ENCODE data around the gene TRAF2.

The TRAF2 gene

DNA sequence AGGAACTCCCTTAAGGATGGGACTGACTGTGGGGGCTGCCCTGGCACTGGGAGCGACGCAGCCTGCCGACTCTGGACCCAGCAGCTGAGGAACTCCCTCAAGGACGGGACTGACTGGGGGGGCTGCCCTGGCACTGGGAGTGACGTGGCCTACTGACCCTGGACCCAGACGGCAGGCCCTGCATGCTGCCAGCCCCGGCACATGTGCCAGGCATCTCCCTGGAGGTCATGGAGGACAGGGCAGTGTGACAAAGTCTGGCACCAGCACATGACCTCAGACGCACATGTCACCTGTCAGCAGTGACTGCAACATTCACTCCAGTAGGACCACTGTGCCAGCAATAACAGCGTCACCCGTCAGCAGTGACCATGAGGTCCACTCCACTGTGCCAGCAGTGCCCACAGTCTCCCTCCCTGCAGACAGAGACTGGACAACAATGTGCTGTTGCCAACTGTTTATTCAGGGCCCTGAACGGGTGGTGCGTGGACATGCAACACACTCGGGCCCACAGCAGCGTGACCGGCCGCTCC is 53.7 kb downstream of the TRAF2 start:
- DNase-seq = no peak

DNA sequence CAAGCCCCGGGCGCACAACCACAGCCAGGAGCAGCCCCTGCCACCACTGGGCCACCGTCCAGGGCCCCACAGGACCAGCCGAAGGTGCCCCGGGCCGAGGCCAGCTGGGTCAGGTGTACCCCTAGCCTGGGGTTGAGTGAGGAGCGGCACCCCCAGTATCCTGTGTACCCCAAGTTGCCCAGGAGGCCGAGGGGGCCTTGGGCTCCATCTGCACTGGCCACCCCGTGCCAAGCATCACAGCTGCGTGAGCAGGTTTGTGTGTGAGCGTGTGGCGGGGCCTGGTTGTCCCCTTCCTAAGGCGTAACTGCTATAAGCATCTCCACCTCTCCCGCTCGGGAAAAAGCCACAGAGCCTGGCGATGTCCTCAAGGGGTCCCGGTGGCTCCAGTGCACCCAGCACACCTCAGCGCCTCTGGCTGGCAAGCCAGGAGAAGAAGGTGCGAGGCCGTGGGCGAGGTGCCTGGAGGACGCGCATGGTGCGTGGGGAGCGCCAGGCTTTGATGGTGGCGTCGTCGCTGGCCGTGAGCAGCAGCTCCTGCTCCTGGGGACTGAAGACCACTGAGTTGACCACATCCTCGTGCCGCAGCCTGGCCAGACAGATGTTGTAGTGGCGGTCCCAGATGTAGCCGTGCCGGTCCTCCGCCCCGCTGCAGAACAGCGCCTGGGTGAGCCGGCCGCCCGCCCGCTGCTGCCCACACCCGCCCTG is 54.4 kb downstream of the TRAF2 start:
- no peak for DNase-seq

DNA sequence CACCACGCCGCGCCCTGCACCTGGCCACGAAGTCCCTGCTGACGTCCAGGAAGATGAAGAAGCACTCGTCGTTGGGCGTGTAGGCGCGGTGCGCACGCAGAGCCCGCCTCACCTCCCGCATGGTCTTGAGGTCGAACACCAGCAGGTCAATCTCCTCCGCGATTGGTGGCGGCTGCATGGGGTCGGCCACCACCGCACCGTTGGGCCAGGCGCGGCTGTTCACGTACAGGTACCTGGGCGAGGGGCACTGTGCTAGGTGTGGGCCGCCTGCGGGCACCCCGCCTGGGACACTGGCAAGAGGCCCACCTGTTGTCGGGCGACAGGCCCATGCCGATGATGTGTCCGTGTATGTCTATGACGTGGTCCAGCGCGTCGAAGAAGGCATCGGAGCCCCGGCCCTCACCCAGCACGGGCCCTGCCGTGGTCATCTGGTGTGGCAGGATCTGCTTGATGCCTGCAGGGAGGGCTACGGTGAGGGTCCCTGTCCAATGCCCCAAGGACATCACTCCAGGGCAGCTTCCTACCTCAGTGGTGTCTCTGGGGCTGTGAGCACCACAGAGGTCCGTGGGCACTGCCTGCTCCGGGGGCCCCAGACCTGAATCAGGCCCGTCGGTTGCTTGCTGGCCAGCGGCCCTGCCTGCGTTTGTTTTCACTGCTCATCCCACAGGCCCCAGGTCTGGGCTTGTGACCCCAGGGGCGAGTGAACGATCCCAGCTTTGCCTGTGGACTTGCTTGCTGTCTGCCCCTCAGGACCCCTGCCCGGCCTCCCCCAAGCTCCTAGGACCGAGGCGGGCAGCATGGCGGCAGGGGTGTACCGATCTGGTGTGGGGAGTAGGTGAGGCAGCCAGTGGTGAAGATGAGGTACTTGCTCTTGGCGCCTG is 55.2 kb downstream of the TRAF2 start:
- no peak for DNase-seq

DNA sequence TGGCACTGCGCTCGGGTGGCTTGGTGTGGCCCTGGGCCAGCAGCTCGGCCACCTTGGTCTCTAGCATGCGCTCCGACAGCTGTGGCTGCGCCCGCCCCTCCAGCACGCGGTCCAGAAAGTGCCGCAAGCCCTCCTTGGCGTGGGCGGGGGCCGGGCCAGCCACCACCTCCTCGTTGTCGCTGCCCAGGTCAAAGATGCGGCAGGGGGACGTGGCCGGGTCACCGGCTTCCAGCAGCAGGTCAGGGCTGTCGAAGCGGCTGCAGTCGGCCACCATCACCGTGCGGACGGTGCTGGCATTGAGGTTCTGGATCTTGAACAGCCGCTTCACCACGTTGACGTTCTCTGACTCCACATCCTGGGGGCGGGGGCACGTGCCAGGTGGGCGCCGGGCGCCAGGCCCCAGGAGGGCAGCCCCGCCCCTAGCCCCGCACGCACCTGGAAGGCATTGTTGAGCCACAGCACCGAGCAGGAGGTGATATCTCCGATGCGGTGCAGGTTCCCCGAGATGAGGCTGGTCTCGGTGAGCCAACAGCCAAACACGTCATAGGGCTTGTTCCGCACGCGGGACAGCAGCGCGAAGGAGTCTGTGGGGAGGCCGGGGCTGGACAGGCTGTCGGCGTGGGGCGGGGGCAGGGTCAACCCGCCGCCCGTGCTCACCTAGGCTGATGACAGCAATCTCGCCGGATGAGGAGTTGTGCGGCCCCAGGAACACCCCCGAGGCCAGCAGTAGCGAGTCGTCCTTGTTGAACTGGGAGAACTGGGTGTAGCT is 56.0 kb downstream of the TRAF2 start:
- DNase-seq = no peak

DNA sequence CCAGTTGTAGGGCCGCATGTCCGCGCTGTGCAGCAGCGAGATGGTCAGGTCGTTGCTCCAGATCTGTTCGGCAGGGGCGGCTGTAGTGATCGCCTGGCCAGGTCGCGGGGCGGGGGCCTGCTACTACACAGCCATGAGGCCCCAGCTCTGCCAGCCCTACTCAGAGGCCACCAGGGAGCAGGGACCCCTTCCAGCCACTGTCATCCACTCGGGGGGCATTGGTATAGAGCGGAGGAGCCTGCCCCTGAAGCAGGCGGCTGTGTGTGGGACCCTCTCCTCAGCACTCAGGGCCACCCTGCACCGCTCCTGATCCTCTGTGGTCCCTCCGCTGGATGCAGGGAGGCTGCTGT is 56.5 kb downstream of the TRAF2 start:
- no peak for DNase-seq

DNA sequence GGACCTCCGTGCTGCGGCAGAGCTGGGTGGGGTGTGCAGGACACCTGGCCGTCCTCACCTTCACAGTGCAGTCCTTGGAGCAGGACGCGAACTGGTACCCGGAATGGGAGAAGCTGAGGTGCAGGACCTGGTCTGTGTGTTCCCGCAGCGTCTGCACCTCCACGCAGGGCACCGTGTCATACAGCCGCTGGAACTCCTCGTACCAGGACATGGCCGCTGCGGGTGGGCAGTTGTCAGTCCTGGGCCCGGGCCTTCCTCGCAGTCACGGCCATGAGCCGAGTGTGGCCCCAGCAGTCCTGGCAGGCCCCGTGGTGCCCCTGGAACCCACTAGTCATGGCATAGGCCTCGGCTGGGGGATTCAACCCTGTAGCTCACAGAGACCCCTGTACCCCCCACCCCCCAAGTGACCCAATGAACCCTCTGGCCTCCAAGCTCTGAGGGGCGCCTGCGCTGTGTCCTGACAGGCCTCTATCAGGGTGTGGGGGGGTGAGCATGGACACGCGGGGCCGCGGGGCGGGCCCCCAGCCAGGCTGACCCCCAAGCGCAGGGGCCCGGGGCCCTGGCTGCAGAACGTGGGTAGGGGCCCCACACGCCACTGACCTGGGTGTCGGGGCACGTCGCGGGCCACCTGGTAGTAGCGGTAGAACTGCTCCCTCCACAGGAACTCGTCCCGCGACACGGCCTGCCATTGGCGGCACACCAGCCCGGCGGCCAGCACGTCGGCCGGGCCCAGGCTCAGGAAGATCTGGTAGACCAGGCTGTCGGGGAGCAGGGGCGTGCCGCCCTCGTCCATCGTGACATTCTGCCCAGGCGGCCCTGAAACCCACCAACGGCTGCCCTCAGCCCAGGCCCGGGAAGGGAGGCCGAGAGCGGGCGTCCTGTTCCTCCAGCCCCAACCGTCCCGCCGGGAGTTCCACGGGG is 57.2 kb downstream of the TRAF2 start:
- no peak for DNase-seq

DNA sequence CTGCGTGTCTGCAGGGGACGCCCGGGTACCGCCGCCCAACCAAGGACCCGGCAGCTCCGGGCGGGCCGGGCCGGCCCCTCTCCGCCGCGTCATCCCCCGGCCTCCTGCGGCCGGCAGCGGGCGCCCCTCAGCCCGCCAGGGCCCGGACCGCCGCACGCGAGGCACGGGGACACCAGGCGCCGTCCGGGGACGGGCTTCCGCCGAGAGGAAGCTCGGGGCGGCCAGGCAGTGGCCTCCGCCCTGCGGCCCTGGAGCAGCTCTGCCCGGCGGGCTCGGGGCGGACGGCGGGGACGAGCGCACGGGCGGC is 57.8 kb downstream of the TRAF2 start:
- DNase-seq = no peak

DNA sequence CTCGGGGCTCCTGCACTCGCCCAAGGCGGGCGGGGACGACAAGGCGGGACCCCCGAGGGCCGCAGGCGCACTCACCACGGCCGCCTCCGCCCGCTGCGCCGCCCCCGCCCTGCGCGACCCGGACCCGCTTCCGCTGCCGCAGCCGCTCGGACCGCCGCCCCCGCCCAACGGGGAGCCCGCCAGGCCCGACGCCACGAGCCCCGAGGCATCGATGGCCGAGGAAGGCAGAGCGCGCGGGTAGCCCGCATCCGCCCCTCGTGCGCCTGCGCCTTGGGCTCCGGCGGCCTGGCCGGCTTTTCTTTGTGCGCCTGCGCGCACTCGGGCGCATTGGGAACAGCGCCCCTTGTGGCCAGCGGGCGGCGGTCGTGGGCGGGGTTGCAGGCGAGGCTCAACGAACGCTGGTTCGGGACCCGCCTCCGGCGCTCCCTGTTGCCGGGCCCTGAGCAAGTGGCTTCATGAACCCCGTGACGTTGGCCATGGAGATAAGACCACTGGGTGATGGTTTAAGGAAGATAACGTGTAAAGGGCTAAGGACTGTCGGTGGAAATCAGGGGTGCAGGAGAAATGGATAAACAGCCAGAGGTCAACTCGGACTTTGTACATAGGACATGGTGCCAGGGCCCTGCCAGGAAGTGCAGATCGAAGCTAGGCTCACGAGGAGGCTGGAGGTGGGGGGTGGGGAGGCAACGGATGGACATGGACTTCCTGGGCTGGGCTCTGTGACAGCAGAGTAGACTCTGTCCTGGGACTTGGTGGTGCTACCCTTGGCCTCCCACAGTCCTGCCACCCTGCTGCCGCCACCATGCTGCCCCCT is 58.4 kb downstream of the TRAF2 start, which contains the start of the genes C8G and FBXW5:
C8G (plus strand) TSS at position 725 of the 814 bp plus-strand sequence; CDS start at position 803, 78 bp downstream.
FBXW5 (minus strand) TSS at position 220 of the 814 bp plus-strand sequence. CDS start 655 bp downstream, outside the sequence.
- peak; percentile 97 for DNase-seq

DNA sequence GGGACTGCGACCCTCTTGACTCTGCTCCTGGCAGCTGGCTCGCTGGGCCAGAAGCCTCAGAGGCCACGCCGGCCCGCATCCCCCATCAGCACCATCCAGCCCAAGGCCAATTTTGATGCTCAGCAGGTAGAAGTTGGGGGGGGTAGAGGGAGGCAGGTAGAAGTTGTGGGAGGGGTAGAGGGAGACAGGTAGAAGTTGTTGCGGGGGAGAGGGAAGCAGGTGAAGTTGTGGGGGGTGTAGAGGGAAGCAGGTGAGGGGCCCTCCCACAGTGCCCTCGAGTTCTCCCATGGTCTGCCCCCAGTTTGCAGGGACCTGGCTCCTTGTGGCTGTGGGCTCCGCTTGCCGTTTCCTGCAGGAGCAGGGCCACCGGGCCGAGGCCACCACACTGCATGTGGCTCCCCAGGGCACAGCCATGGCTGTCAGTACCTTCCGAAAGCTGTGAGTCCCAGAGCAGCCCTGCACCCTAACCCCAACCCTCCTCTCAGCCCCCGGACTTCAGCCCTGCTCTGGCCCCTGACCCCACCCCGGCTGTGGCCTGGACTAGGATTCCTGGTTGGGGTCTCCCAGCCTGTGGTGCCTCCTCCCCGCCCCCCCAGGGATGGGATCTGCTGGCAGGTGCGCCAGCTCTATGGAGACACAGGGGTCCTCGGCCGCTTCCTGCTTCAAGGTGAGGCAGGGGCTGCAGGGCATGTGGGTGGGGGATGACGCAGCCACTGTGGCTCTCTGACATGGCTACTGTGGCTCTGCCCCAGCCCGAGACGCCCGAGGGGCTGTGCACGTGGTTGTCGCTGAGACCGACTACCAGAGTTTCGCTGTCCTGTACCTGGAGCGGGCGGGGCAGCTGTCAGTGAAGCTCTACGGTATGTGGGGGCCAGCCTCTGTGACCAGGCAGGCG is 59.3 kb downstream of the TRAF2 start:
- DNase-seq = no peak

DNA sequence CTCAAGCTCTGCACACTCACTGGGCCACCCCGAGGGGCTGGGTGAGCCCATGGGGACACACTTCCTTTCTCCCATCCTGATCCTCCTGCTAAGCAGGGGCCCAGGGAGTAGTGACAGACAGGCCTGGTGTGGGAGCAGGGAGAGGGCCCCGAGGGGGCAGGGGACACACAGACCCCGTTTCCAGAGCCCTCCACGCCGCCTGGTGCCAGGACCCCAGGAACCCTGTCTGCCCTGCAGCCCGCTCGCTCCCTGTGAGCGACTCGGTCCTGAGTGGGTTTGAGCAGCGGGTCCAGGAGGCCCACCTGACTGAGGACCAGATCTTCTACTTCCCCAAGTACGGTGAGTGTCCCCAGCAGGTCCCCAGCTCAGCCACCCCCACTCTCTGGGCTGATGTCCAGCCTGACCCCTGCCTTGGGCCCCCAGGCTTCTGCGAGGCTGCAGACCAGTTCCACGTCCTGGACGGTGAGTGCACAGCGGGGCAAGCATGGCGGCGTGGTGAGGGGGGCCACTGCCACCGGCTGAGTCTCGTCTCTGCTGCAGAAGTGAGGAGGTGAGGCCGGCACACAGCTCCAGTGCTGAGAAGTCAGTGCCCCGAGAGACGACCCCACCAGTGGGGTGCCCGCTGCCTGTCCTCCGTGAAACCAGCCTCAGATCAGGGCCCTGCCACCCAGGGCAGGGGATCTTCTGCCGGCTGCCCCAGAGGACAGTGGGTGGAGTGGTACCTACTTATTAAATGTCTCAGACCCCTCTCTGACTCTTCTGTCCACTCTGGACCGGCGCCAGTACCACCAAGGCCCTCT is 60.1 kb downstream of the TRAF2 start:
- no peak for DNase-seq

DNA sequence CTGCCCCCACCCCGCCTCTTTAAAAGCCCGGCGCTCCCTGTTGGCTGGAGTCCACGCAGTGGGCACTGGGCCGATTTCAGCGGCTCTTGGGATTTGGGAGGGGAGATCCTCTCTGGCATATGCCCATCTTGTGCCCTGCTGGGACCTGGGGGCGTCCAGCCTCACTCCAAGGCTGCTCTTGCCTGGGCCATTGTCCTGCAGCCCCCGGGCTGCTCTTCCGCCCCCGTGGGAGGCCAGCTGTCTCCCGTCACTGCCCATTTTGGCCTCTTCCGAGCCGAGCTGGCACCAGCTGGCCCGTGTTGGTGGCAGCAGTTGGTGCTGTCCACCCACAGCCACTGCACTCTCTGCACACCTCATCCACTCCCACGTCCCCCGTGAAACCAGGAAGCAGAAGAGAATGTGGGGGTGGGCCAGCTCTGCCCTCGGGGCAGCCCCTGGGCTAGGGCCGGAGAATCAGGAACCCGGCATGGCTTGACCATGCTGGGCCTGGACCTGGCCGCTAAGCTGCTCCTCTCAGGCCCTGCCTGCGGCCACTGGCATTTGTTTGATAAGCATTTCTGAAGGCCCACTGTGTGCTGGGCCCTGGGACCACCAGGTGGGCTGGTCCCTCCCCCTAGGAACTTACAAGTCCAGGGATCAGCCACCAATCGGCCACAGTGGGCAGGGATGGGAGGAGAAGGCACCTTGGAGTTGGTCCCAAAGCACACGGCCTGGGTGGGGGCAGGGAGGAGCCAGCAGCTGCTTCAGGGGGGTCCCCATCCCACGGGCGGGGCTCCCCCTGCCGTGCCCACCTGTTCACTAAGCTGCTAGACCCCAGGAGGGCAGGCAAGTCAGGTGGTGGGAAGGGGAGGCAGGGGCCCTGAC is 60.9 kb downstream of the TRAF2 start:
- DNase-seq = no peak

DNA sequence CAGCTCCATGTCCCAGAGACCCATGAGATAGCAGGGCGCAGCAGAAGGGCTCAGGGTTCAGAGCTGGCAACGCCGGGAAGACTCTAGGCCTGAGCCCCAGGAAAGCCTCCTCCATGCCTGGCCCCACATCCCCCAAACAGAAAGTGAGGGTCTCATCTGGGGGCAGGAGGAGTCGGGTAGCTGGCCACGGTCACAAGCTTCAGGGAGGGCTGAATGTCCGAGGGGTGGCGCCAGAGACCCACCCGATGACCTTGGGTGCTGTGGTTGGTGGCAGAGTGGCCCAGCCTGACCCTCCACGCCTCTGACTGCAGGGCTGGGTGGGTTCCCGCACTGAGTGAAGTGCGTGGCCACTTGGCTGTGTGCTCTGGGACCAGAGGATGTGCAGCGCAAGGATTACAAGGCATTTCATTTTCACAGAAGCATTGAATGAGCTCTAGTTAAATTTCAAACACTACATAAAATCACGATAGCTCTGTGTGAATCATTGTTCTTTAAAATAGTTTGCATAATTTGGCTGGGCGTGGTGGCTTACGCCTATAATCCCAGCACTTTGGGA is 61.7 kb downstream of the TRAF2 start:
- DNase-seq = no peak

DNA sequence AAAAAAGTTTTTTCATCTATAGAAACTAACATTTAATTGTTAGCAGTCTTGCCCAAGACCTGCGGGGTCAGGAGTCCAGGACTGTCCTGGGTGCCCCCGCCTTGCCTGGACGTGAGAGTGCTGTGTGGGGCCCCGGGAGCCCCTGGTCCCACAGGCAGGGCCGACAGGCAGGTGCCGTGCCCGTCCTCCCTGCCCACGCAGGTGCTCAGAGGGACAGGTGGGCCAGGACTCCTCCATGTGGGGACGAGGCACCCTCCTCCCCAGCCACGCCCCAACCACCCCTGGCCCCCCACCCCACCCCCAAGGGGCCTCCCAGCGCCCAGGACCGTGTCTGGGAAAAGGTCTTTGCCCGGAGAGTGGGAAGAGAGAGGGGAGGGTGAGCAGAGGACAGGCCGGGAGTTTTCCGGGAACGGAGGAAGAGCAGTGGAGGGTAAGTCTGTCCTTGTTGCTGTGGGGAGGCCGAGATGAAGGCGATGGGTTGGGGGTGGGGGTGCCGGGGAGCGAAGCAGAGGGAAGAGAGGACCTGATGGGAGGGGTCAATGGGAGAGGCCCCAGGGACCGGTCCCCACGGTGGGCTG is 63.0 kb downstream of the TRAF2 start:
- no peak for DNase-seq

DNA sequence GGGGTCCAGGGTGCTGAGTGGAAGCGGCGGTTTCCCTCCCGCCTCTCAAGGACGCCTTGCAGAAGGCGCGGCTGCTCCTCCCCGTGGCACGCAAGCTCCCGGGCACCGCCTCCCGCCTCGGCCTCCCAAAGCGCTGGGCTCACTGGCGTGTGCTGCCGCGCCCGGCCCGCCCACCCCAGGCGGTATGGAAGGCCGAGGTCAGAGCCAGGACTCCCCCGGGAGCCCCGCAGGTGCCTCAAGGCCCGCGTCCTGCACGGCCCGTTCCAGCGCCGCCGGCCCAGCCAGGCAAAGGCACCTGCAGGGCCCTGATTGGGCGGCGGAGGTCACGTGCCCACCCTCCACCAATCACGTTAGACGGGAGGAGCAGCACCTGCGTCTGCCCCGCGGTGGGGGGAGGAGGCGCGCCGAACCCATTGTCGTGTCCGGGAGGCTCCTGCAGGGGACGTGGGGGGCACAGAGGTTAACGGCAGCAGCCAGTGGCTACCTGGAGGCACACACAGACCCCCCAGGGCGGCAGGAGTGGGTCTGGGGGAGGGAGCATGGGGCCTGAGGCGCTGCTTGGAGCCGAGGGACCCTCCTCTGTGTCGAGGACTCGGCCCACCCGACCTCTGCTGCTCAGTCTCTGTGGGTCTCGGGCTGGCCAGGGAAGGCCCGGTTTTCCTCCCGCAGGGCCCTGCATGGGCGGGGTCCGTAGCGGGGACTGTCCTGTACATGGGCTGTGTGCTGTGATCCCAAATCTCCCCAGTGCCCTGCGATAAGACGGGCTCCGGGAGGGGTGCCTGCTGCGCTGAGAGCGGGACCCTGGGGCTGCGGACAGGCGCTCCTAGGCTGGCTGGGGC is 63.7 kb downstream of the TRAF2 start:
- DNase-seq = peak; percentile 97

DNA sequence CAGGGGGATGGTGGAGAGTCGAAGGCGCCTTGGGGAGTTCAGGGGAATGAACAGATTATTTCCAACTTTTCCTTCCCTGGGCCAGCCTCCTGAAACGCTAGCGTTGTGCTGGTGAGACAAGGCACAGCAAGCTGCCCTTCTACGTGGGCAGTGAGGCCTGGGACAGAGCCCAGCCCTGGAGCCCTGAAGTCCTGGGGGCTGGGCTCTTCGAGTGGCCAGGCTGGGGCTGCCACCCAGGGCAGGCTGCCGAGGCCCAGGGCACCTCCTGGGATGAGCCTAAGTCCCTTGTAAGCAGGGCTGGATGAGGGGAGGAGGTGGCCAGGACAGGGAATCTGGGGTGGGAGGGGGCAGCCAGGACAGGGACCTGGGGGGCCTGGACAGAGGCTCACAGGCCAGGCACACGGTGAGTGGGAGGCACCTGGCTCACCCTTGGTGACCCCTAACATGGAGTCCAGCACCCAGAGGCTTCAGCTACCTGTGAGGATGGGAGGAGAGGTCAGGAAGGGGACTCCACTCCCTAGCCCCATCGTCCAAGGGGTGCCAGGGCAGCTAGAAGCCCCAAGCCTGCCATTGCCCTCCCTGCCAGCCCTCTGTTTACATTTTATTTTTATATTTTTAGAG is 64.5 kb downstream of the TRAF2 start:
- no peak for DNase-seq
